ENCODE measurements around the gene STXBP1. TPM values are rescaled to one million over a fixed set of nuclear protein-coding genes. Genes with fewer than 3 reads are reported as not detected.

The STXBP1 gene
- total and polyA plus RNA-seq, 2 of the 4 experiments (the other 2 are of a cell fraction) = 15.8 to 22.6 TPM

GRCh38 chr9:127734747-127735529 lies 122.9 kb downstream of the STXBP1 start, which contains the start of gene TOR2A:
Gene TOR2A, minus strand, starts transcription at chr9:127735294. Its CDS starts 24 bp downstream, at chr9:127735270.
- 0 out of 2 replicates have a peak within 1 kb of the TSS, but pooled peaks have one; percentile 39 for H3K56ac ChIP-seq (ENCODE audit: extremely low read depth, insufficient read depth, low read length)
- H3K9me1 ChIP-seq (ENCODE audit: insufficient read depth, low read length) = 0 out of 2 replicates have a peak, but pooled peaks cover under 1% of the 10 kb centered on the region
- peak within 1 kb of the TSS; percentile 88 for H2AK5ac ChIP-seq (ENCODE audit: low read depth, low read length)
- peak within 1 kb of the TSS; percentile 66; the same call in 1 of the 3 replicates for H2BK15ac ChIP-seq (ENCODE audit: low read depth, low read length)
- H3K79me1 ChIP-seq (ENCODE audit: low read depth in 1 of 2, low read length in 2 of 2) = peaks cover 4 to 12% of the 10 kb centered on the region in 2 experiments; a peak in 2 of 4 replicates
- DNase-seq (peak; percentile 95), ATAC-seq (ENCODE audit: low read depth) (peak; percentile 96)
- CTCF ChIA-PET = interaction anchor here (0.6 to 2.0 kb wide), 30 partner anchors 11 to 274 kb away, joined by 3 to 13 read pairs (median 4); partner anchors contain the start of genes CDK9, ENG, PTRH1 and ST6GALNAC4
- H3K9me3 ChIP-seq (ENCODE audit: control insufficient read depth, insufficient read depth, low read length) = no peaks in the 10 kb centered on the region
- H4K8ac ChIP-seq (ENCODE audit: low read depth in 2 of 2, low read length in 2 of 2) = peak within 1 kb of the TSS in 1 of 2 experiments; percentile 62; a peak in 2 of 4 replicates
- H4K5ac ChIP-seq (ENCODE audit: low read depth, low read length) = 0 out of 2 replicates have a peak within 1 kb of the TSS, but pooled peaks have one; percentile 19
- peak within 1 kb of the TSS; percentile 74 for H3K27ac ChIP-seq (ENCODE audit: insufficient read depth, low read length)
- peaks cover 5% of the 10 kb centered on the region; the same call in 1 of the 2 replicates for H3K36me3 ChIP-seq (ENCODE audit: control insufficient read depth, insufficient read depth, low read length)
- peaks cover under 1% of the 10 kb centered on the region; the same call in 1 of the 2 replicates for H4K20me1 ChIP-seq (ENCODE audit: insufficient read depth, low read length)
- peaks cover 6% of the 10 kb centered on the region for H3K4me1 ChIP-seq (ENCODE audit: control insufficient read depth, insufficient read depth, low read length)
- peak within 1 kb of the TSS; percentile 60 for H3K4me3 ChIP-seq (ENCODE audit: insufficient read depth, low read depth, low read length)
- no peak within 1 kb of the TSS for H3K23ac ChIP-seq (ENCODE audit: low read depth, low read length)
- no TSS peak for BruUV-seq (replicated peaks)
- H2AK9ac ChIP-seq (replicated peaks; ENCODE audit: low read depth, low read length, poor library complexity) = peak within 1 kb of the TSS; percentile 76
- intact Hi-C loops (cut with micrococcal nuclease) = loop anchor here (1.0 to 5.0 kb wide), 6 partner anchors 50 to 228 kb away; partner anchors contain the start of gene STXBP1
- H2BK20ac ChIP-seq (ENCODE audit: low read depth, low read length) = no peak within 1 kb of the TSS
- peak within 1 kb of the TSS; percentile 59 for H3K4ac ChIP-seq (ENCODE audit: low read depth, low read length)
- H3K18ac ChIP-seq (ENCODE audit: low read depth, low read length) = no peak within 1 kb of the TSS
- peak within 1 kb of the TSS; percentile 60 for H4K91ac ChIP-seq (ENCODE audit: insufficient read depth, low read depth, low read length)
- H2AFZ ChIP-seq (replicated peaks; ENCODE audit: low read length, poor library complexity) = peak within 1 kb of the TSS; percentile 95
- 0% methylated on average over 39 of the region's 76 CpGs; no CpG with 5 or more reads in 1 of the 2 experiments for WGBS, 2 experiments (ENCODE audit: extremely low coverage in 2 of 2, insufficient read length in 1 of 2)
- peak within 1 kb of the TSS; percentile 43 for H3K9ac ChIP-seq (ENCODE audit: low read depth, low read length)
- H3K27me3 ChIP-seq (ENCODE audit: control insufficient read depth, insufficient read depth, low read length) = 0 out of 2 replicates have a peak, but pooled peaks cover 3% of the 10 kb centered on the region
- in situ Hi-C loops (cut with MboI; ENCODE audit: low sequenced_read_pairs) = loop anchor here (5.0 kb wide), 1 partner anchor 47 kb away; no protein-coding TSS in a partner anchor
- H3K14ac ChIP-seq (replicated peaks; ENCODE audit: low read depth, low read length) = peak within 1 kb of the TSS; percentile 32; the same call in 1 of the 2 replicates
- H3K4me2 ChIP-seq (ENCODE audit: low read depth, low read length) = peak within 1 kb of the TSS; percentile 90
- peak within 1 kb of the TSS; percentile 28 for H2BK120ac ChIP-seq (ENCODE audit: low read depth, low read length)
- H2BK5ac ChIP-seq (ENCODE audit: low read depth, low read length, poor library complexity, severe bottlenecking) = peak within 1 kb of the TSS; percentile 89
- dilution Hi-C loops (cut with HindIII; ENCODE audit: low sequenced_read_pairs, unreplicated experiment) = no loop called here
- POLR2A ChIA-PET (ENCODE audit: unreplicated experiment) = interaction anchor here (0.6 kb wide), 4 partner anchors 139 to 214 kb away, joined by 3 to 12 read pairs (median 3); no protein-coding TSS in a partner anchor
- no peak for TF ChIP-seq CHD1 (IDR thresholded peaks at IDR 0.05; ENCODE audit: low read depth, low read length)
- no peak for TF ChIP-seq BHLHE40 (IDR thresholded peaks at IDR 0.05; ENCODE audit: low read depth, low read length)
- no peak for TF ChIP-seq ELK1 (IDR thresholded peaks at IDR 0.05; ENCODE audit: borderline replicate concordance, low read depth, low read length)
- TF ChIP-seq POLR2A (IDR thresholded peaks at IDR 0.05; ENCODE audit: low read depth, low read length) = peak; percentile 73
- no peak for TF ChIP-seq USF2 (IDR thresholded peaks at IDR 0.05; ENCODE audit: low read depth, low read length)
- TF ChIP-seq MAFK (IDR thresholded peaks at IDR 0.05; ENCODE audit: low read depth, low read length) = no peak
- peak; percentile 94 for TF ChIP-seq SMC3 (IDR thresholded peaks at IDR 0.05; ENCODE audit: low read depth, low read length)
- peak; percentile 99 for TF ChIP-seq CTCF (conservative IDR thresholded peaks at IDR 0.05; ENCODE audit: low read depth, low read length)
- TF ChIP-seq RFX5 (IDR thresholded peaks at IDR 0.05; ENCODE audit: low read depth, low read length) = peak; percentile 83
- peak; percentile 70 for TF ChIP-seq MXI1 (IDR thresholded peaks at IDR 0.05; ENCODE audit: borderline replicate concordance, low read depth, low read length)
- peak; percentile 93 for TF ChIP-seq RAD21 (IDR thresholded peaks at IDR 0.05; ENCODE audit: low read length)
- TF ChIP-seq CEBPB (IDR thresholded peaks at IDR 0.05; ENCODE audit: low read depth, low read length) = no peak
